ENCODE data around the gene CAMK2G. TPM values are rescaled to one million over a fixed set of nuclear protein-coding genes. Genes with fewer than 3 reads are reported as not detected.

CAMK2G gene
- total and polyA plus RNA-seq, 2 experiments from 2014 or later = 30.6 to 34.1 TPM

- no peak for TF ChIP-seq CREB1 (CRISPR knock-in tag; IDR thresholded peaks at IDR 0.05; ENCODE audit: low read depth)
- no peak for TF ChIP-seq ETS1 (IDR thresholded peaks at IDR 0.05)
- TF ChIP-seq ZNF114 (CRISPR knock-in tag; IDR thresholded peaks at IDR 0.05) = no peak
- TF ChIP-seq, protein P1, sequence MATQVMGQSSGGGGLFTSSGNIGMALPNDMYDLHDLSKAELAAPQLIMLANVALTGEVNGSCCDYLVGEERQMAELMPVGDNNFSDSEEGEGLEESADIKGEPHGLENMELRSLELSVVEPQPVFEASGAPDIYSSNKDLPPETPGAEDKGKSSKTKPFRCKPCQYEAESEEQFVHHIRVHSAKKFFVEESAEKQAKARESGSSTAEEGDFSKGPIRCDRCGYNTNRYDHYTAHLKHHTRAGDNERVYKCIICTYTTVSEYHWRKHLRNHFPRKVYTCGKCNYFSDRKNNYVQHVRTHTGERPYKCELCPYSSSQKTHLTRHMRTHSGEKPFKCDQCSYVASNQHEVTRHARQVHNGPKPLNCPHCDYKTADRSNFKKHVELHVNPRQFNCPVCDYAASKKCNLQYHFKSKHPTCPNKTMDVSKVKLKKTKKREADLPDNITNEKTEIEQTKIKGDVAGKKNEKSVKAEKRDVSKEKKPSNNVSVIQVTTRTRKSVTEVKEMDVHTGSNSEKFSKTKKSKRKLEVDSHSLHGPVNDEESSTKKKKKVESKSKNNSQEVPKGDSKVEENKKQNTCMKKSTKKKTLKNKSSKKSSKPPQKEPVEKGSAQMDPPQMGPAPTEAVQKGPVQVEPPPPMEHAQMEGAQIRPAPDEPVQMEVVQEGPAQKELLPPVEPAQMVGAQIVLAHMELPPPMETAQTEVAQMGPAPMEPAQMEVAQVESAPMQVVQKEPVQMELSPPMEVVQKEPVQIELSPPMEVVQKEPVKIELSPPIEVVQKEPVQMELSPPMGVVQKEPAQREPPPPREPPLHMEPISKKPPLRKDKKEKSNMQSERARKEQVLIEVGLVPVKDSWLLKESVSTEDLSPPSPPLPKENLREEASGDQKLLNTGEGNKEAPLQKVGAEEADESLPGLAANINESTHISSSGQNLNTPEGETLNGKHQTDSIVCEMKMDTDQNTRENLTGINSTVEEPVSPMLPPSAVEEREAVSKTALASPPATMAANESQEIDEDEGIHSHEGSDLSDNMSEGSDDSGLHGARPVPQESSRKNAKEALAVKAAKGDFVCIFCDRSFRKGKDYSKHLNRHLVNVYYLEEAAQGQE (IDR thresholded peaks at IDR 0.05; ENCODE audit: unreplicated experiment) = no peak
- no peak for TF ChIP-seq STAT1 (IDR thresholded peaks at IDR 0.05; ENCODE audit: unreplicated experiment)
- TF ChIP-seq ZNF331 (CRISPR knock-in tag; IDR thresholded peaks at IDR 0.05; ENCODE audit: low read depth) = no peak
- no peak for TF ChIP-seq NANOG (IDR thresholded peaks at IDR 0.05; ENCODE audit: borderline replicate concordance)
- TF ChIP-seq POLR2AphosphoS5 (IDR thresholded peaks at IDR 0.05; ENCODE audit: low read depth) = no peak
- no peak for TF ChIP-seq EZH2 (IDR thresholded peaks at IDR 0.05; ENCODE audit: low read depth, unreplicated experiment)
- TF ChIP-seq CTCF (conservative IDR thresholded peaks at IDR 0.05; ENCODE audit: low read depth in 2 of 2) = no peak
- TF ChIP-seq JUNB (IDR thresholded peaks at IDR 0.05; ENCODE audit: unreplicated experiment) = no peak
- TF ChIP-seq, protein P2, sequence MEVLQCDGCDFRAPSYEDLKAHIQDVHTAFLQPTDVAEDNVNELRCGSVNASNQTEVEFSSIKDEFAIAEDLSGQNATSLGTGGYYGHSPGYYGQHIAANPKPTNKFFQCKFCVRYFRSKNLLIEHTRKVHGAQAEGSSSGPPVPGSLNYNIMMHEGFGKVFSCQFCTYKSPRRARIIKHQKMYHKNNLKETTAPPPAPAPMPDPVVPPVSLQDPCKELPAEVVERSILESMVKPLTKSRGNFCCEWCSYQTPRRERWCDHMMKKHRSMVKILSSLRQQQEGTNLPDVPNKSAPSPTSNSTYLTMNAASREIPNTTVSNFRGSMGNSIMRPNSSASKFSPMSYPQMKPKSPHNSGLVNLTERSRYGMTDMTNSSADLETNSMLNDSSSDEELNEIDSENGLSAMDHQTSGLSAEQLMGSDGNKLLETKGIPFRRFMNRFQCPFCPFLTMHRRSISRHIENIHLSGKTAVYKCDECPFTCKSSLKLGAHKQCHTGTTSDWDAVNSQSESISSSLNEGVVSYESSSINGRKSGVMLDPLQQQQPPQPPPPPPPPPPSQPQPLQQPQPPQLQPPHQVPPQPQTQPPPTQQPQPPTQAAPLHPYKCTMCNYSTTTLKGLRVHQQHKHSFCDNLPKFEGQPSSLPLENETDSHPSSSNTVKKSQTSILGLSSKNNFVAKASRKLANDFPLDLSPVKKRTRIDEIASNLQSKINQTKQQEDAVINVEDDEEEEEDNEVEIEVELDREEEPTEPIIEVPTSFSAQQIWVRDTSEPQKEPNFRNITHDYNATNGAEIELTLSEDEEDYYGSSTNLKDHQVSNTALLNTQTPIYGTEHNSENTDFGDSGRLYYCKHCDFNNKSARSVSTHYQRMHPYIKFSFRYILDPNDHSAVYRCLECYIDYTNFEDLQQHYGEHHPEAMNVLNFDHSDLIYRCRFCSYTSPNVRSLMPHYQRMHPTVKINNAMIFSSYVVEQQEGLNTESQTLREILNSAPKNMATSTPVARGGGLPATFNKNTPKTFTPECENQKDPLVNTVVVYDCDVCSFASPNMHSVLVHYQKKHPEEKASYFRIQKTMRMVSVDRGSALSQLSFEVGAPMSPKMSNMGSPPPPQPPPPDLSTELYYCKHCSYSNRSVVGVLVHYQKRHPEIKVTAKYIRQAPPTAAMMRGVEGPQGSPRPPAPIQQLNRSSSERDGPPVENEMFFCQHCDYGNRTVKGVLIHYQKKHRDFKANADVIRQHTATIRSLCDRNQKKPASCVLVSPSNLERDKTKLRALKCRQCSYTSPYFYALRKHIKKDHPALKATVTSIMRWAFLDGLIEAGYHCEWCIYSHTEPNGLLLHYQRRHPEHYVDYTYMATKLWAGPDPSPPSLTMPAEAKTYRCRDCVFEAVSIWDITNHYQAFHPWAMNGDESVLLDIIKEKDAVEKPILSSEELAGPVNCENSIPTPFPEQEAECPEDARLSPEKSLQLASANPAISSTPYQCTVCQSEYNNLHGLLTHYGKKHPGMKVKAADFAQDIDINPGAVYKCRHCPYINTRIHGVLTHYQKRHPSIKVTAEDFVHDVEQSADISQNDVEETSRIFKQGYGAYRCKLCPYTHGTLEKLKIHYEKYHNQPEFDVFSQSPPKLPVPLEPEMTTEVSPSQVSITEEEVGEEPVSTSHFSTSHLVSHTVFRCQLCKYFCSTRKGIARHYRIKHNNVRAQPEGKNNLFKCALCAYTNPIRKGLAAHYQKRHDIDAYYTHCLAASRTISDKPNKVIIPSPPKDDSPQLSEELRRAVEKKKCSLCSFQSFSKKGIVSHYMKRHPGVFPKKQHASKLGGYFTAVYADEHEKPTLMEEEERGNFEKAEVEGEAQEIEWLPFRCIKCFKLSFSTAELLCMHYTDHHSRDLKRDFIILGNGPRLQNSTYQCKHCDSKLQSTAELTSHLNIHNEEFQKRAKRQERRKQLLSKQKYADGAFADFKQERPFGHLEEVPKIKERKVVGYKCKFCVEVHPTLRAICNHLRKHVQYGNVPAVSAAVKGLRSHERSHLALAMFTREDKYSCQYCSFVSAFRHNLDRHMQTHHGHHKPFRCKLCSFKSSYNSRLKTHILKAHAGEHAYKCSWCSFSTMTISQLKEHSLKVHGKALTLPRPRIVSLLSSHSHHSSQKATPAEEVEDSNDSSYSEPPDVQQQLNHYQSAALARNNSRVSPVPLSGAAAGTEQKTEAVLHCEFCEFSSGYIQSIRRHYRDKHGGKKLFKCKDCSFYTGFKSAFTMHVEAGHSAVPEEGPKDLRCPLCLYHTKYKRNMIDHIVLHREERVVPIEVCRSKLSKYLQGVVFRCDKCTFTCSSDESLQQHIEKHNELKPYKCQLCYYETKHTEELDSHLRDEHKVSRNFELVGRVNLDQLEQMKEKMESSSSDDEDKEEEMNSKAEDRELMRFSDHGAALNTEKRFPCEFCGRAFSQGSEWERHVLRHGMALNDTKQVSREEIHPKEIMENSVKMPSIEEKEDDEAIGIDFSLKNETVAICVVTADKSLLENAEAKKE (CRISPR knock-in tag; IDR thresholded peaks at IDR 0.05) = no peak
- no peak for TF ChIP-seq EZH2phosphoT487 (IDR thresholded peaks at IDR 0.05; ENCODE audit: unreplicated experiment)
- H3K9me2 ChIP-seq (ENCODE audit: insufficient read depth) = no peaks in the 10 kb centered on the region
- no peak overlapping the region for H3K4me3 Mint-ChIP-seq
Observed at GRCh38 chr10:73843261-73843660, 31.1 kb downstream of the CAMK2G start.

More at GRCh38 chr10:73843261-73843660, 31.1 kb downstream of the CAMK2G start:
- Histone ChIP-seq H3K4me2 (no peak overlapping the region), H3F3A (replicated peaks; ENCODE audit: low read depth) (0 out of 2 replicates have a peak, but pooled peaks cover 6% of the 10 kb centered on the region), H3K4me1 (ENCODE audit: insufficient read depth) (no peaks in the 10 kb centered on the region), H4K20me1 (replicated peaks; ENCODE audit: insufficient read depth) (0 out of 2 replicates have a peak, but pooled peaks cover 2% of the 10 kb centered on the region), H3K27me3 (ENCODE audit: insufficient read depth) (no peaks in the 10 kb centered on the region), H3K27ac (ENCODE audit: low read depth) (no peak overlapping the region), H2AFZ (no peak overlapping the region), H3K79me2 (replicated peaks; ENCODE audit: insufficient read depth) (no peaks in the 10 kb centered on the region), H3K36me3 (ENCODE audit: insufficient read depth) (peaks cover 36% of the 10 kb centered on the region), H3K4me3 (no peak overlapping the region)
- Mint-ChIP-seq H3K27ac (no peak overlapping the region), H3K4me1 (peaks cover 3% of the 10 kb centered on the region; the same call in 1 of the 3 replicates), H3K27me3 (ENCODE audit: insufficient read depth, low read depth, poor library complexity) (peaks cover 7% of the 10 kb centered on the region), H3K9me3 (no peaks in the 10 kb centered on the region), H3K36me3 (ENCODE audit: low read depth) (peaks cover 63% of the 10 kb centered on the region)
- no peak for DNase-seq (ENCODE audit: low spot score)
- ATAC-seq = no peak

Data from GM23338 (cell line).